HepG2 (cell line): ENCODE results near the gene MICA. TPM values are rescaled to one million over a fixed set of nuclear protein-coding genes. Genes with fewer than 3 reads are reported as not detected.

Experiments
- ARNTL ChIP-seq: sonication (generic); formaldehyde crosslinking; IDR thresholded peaks from 2 replicates; pipeline ENCODE4 v1.4.0; 2020; ENCODE audit warnings: mild to moderate bottlenecking, missing genetic modification reagents
- CREM ChIP-seq, 2 experiments: sonication (generic) in 1 of 2; formaldehyde crosslinking in 1 of 2; IDR thresholded peaks; 2 replicates each; pipeline versions ENCODE4 v1.4.0 to v1.6.1; 2016 to 2020; ENCODE audit warnings: antibody characterized with exemption in 1 of 2, mild to moderate bottlenecking in 1 of 2, missing genetic modification reagents in 1 of 2
- HMGXB4 ChIP-seq, 2 experiments: sonication (generic) in 1 of 2; formaldehyde crosslinking in 1 of 2; IDR thresholded peaks; 2 replicates each; pipeline versions ENCODE4 v1.4.0 to v1.6.1; 2018 to 2020; ENCODE audit warnings: missing genetic modification reagents in 2 of 2, borderline replicate concordance in 1 of 2, low read depth in 1 of 2, mild to moderate bottlenecking in 1 of 2, missing biosample characterization in 1 of 2
- PHF8 ChIP-seq: sonication (generic); formaldehyde crosslinking; IDR thresholded peaks from 2 replicates; pipeline ENCODE4 v1.5.0; 2020; ENCODE audit warnings: missing genetic modification reagents
- YEATS4 ChIP-seq: sonication (generic); formaldehyde crosslinking; IDR thresholded peaks from 2 replicates; pipeline ENCODE4 v1.4.0; 2020; ENCODE audit warnings: missing genetic modification reagents, borderline replicate concordance
- ZBTB26 ChIP-seq: IDR thresholded peaks from 2 replicates; pipeline ENCODE4 v1.6.1; 2016; ENCODE audit warnings: missing compliant biosample characterization, missing genetic modification reagents, borderline replicate concordance
- ZFP37 ChIP-seq: sonication (generic); formaldehyde crosslinking; IDR thresholded peaks from 2 replicates; pipeline ENCODE4 v1.4.0; 2020; ENCODE audit warnings: missing genetic modification reagents, borderline replicate concordance
- ZNF343 ChIP-seq: sonication (generic); formaldehyde crosslinking; IDR thresholded peaks from 2 replicates; pipeline ENCODE4 v1.4.0; 2020; ENCODE audit warnings: mild to moderate bottlenecking, missing genetic modification reagents
- ZNF512 ChIP-seq: sonication (generic); formaldehyde crosslinking; IDR thresholded peaks from 2 replicates; pipeline ENCODE4 v1.4.0; 2020; ENCODE audit warnings: mild to moderate bottlenecking, missing genetic modification reagents
- ZNF646 ChIP-seq: sonication (generic); formaldehyde crosslinking; IDR thresholded peaks from 2 replicates; pipeline ENCODE4 v1.9.0; 2021; ENCODE audit warnings: mild to moderate bottlenecking, missing genetic modification reagents
- ZNF75D ChIP-seq: sonication (generic); formaldehyde crosslinking; IDR thresholded peaks from 2 replicates; pipeline ENCODE4 v1.8.1; 2023; ENCODE audit warnings: missing genetic modification reagents, mild to moderate bottlenecking, borderline replicate concordance
- polyA plus RNA-seq, 8 experiments: library from polyadenylated mRNA; depleted of rRNA in 3 of 8; stranded (reverse) in 7 of 8; unstranded in 1 of 8; fragments of >200 nt; fragmentation: Illumina TruSeq in 4 of 8; extraction: Trizol in 4 of 8; gene quantifications; 2 replicates each; pipeline versions ENCODE4 v1.2.1 to v1.2.3, GENCODE V29; 2011 to 2016; ENCODE audit warnings: low read depth in 4 of 8, missing spikeins in 1 of 8, mixed read lengths in 1 of 8; ENCODE audit not compliant: insufficient read depth in 1 of 8
- total RNA-seq, 5 experiments: library from RNA; depleted of rRNA; stranded (reverse); fragments of >200 nt; fragmentation: Illumina TruSeq; extraction: Trizol; gene quantifications; 2 replicates each; pipeline ENCODE4 v1.2.3, GENCODE V29; 2016; ENCODE audit warnings: low read depth in 1 of 5
- TF ChIP-seq, protein P1 (sequence below): sonication (generic); formaldehyde crosslinking; conservative IDR thresholded peaks from 2 replicates; pipeline ENCODE4 v1.4.0; 2020; ENCODE audit warnings: missing genetic modification reagents

The MICA gene
- total and polyA plus RNA-seq, 2 of the 13 experiments (the other 11 are each of a cell fraction or from before 2014, with no cell fraction given) = 21.6 to 38.1 TPM

- 0 out of 4 replicates have a peak, but pooled peaks of 1 of the 2 experiments have one; percentile 25 for TF ChIP-seq HMGXB4 (CRISPR knock-in tag; IDR thresholded peaks at IDR 0.05; ENCODE audit: borderline replicate concordance in 1 of 2, low read depth in 1 of 2)
- TF ChIP-seq ZNF512 (CRISPR knock-in tag) = no peak
- peak; percentile 30; the same call in 1 of the 2 replicates for TF ChIP-seq ZBTB26 (CRISPR knock-in tag)
- TF ChIP-seq ZFP37 = no peak
- peak; percentile 95 for TF ChIP-seq CREM (IDR thresholded peaks at IDR 0.05)
- TF ChIP-seq CREM (CRISPR knock-in tag; IDR thresholded peaks at IDR 0.05) = peak; percentile 49; the same call in 1 of the 2 replicates
- no peak for TF ChIP-seq ZNF646 (CRISPR knock-in tag)
- TF ChIP-seq ZNF75D (CRISPR knock-in tag) = no peak
- TF ChIP-seq ARNTL (CRISPR knock-in tag) = 0 out of 2 replicates have a peak, but pooled peaks have one; percentile 36
- TF ChIP-seq PHF8 (CRISPR knock-in tag) = peak; percentile 67
- 0 out of 2 replicates have a peak, but pooled peaks have one; percentile 33 for TF ChIP-seq ZNF343
- TF ChIP-seq YEATS4 (CRISPR knock-in tag) = peak; percentile 64; the same call in 1 of the 2 replicates
- TF ChIP-seq, protein P1, sequence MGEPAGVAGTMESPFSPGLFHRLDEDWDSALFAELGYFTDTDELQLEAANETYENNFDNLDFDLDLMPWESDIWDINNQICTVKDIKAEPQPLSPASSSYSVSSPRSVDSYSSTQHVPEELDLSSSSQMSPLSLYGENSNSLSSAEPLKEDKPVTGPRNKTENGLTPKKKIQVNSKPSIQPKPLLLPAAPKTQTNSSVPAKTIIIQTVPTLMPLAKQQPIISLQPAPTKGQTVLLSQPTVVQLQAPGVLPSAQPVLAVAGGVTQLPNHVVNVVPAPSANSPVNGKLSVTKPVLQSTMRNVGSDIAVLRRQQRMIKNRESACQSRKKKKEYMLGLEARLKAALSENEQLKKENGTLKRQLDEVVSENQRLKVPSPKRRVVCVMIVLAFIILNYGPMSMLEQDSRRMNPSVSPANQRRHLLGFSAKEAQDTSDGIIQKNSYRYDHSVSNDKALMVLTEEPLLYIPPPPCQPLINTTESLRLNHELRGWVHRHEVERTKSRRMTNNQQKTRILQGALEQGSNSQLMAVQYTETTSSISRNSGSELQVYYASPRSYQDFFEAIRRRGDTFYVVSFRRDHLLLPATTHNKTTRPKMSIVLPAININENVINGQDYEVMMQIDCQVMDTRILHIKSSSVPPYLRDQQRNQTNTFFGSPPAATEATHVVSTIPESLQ (CRISPR knock-in tag) = no peak
Observed at GRCh38 chr6:31462964-31463870, 59.8 kb downstream of the MICA start (continued).
